Suppressor macrophage treated with lipopolysaccharide for 4 hours (primary cell): ENCODE data around the gene FMC1.
"Not testable (repeated sequence)": the region's sequence is repeated elsewhere in the genome, so short reads cannot be mapped to it uniquely, and the experiment has no call there.

Experiments
- DNase-seq: peaks from one replicate; pipeline ENCODE4 v3.0.0-alpha.2; 2020

Gene FMC1

DNA sequence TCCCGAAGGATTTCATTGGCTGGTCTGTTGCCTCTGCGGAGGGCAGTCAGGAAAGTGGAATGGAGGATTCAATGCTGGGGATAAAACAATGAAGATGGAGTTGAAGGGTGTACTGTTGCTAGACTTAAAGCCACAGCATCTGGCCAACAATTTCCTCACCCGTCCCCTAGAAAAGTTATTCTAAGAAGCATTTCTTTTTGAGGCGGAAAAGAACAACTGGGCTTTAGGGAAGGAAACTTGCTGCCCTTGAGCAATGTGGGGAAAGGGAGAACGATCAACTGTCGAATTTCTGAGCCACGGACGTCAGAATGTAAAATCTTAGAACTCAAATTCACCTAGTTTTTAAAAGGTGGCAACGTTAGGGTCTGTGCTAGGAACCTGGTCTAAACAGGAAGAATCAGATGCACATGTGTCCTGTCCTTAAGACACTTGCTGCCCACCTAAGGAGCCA is 664 bp downstream of the FMC1 start:
- no peak for DNase-seq

DNA sequence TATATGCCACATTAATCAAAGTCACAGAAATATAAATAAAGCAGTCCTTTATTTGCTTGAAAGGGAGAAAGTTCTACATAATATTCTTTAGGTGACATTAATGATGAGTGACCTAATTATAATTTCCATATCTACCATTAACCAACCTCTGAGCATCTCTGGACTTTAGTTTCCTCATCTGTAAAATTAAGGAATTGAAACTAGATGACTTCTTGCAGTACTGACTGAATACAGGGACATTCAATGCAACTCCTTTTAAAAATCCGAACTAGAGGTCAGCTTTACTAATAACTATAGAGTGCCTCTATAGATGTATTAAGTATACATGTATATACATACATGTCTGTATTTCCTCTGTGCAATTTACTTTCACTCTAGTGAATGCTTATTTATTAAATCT is 3.9 kb downstream of the FMC1 start:
- peak; percentile 60 for DNase-seq

DNA sequence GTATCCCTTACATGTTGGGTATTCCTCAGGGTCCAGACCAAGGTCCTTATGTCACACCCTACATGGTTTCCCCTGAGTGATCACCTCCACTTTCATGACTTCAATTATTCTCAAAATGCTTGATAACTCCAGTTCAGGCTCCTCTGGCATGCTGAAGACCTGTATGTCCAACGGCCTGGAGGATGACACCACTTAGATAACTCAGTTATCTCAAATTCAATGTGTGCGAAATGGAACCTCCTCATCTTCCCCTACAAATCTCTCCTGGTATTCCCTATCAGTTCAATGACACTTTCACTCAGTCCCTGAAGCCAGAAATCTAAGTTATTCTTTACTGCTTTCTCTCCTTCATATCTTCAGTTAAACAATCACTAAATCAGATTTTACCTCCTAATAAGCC is 9.9 kb downstream of the FMC1 start:
- DNase-seq: no peak

DNA sequence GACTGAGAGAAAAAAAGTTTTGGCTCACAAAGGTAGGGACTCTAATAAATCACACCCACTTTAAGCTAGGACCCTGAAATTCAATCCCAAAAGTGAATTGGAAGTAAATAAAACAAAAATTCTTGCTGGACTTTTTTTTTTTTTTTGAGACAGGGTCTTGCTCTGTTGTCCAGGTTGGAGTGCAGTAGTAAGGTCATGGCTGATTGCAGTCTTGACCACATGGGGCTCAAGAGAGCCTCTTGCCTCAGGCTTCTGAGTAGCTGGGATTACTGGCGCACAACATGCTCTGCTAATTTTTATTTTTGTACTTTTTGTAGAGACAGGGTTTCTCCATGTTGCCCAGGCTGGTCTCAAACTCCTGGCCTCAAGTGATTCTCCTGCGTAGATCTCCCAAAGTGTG is 13.6 kb downstream of the FMC1 start:
- DNase-seq: no peak

DNA sequence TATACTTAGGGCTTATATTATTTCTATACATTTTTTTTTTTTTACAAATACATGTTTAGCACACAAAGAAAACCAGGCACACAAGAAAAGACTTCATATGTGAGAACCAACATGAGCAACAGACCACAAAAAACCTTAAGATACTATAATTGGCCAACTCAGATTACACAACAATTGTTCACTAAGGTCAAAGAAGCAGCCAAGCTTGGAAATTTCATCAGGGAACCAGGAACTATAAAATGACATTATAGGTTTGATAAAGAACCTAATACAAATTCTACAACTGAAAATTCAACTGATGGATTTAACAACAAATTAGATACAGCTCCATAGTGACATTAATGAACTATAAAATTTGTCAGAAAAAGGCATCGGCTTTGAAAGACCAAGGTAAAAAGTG is 14.2 kb downstream of the FMC1 start:
- peak; percentile 78 for DNase-seq

DNA sequence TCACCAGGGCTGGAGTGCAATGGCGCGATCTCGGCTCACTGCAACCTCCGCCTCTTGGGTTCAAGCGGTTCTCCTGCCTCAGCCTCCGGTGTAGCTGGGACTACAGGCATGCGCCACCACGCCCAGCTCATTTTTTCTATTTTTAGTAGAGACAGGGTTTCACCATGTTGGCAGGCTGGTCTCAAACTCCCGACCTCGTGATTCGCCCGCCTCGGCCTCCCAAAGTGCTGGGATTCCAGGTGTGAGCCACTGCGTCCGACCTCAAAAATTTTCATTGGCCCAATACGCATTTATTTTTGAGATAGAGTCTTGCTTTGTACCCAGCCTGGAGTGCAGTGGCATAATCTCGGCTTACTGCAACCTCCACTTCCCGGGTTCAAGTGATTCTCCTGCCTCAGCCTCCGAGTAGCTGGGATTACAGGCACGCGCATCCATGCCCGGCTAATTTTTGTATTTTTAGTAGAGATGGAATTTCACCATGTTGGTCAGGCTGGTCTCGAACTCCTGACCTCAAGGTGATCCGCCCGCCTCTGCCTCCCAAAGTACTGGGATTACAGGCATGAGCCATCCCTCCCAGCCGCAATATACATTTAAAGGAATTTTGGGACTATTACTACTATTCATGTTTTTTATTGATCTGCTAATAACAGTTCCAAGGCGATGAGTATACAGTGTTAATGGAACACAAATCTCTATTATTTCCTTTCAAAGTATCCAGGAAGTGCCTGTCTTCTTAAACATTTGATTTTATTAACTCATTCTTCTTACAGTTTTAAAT is 16.8 kb downstream of the FMC1 start:
- DNase-seq: not testable (repeated sequence)

DNA sequence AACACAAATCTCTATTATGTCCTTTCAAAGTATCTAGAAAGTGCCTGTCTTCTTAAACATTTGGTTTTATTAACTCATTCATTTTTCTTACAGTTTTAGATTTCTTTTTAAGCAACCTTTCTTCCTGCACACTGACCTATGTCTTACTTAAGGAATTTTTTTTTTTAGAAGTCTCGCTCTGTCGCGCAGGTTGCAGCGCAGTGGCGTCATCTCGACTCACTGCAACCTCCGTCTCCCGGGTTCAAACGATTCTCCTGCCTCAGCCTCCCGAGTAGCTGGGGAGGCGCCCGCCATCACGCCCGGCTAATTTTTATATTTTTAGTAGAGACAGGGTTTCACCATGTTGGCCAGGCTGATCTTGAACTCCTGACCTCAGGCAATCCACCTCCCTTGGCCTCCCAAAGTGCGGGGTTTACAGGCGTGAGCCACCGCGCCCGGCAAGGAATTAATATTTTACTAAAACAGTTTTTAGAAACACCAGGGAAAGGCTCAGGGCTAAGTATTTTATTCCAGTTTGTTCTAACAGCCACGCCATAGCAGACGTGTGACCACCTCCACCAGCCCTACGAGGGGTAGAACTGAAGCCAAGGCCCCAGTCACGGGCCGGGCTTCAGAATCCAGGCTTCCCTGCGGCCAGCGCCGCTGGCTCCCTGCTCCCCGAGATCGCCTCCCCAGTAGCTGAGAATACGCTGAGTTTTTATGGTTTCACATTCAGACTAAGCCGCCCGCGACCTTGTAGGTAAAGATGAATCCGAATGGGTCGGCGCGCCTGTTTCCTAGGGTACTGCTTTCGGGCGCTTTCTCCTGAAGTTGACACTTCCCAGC is 17.6 kb downstream of the FMC1 start:
- DNase-seq: peak; percentile 39

DNA sequence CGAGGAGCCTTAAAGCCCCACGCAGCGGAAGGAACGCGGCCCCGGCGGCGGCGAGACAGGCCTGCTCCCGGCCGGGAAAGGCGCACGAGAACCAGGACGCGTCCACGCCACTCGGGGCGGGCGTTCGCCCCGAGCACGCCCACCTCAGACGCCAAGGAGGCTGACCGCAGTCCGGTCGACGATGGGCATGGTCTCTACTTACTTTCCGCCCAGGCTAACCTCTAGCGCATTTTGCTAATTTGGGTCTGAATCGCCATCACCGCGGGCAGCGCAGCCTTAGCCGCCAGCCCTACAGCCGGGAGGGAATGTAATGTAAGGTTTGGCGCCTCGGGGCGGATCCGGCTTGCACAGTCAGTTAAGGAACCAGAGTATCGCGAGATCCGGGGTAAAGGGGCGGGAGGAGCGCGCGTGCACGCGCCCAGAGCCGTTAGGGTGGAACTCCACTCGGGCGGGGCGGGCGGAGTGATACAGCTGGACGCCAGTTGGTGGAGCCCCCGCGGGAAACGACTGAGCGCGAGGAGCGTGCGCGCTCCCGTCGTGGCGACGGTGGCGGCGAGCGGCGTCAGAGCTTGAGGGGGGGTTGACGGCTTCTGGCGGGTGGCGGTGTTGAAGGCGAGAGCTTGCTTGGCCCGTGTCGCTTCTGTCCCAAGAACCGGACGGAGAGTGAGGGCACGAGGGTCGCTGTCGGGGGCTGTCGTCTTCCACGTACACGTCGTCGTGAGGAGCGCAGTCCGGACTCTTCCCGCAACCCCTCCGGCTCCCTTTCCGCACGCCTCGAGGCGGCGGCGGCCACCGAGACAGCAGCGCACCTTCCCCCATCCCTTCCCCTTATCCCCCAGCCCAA is 18.5 kb downstream of the FMC1 start, which contains the start of gene LUC7L2:
Gene LUC7L2 (plus strand): TSS at position 529 of the 844 bp plus-strand sequence. CDS start 368 bp downstream, outside the sequence.
- DNase-seq: peak; percentile 100

DNA sequence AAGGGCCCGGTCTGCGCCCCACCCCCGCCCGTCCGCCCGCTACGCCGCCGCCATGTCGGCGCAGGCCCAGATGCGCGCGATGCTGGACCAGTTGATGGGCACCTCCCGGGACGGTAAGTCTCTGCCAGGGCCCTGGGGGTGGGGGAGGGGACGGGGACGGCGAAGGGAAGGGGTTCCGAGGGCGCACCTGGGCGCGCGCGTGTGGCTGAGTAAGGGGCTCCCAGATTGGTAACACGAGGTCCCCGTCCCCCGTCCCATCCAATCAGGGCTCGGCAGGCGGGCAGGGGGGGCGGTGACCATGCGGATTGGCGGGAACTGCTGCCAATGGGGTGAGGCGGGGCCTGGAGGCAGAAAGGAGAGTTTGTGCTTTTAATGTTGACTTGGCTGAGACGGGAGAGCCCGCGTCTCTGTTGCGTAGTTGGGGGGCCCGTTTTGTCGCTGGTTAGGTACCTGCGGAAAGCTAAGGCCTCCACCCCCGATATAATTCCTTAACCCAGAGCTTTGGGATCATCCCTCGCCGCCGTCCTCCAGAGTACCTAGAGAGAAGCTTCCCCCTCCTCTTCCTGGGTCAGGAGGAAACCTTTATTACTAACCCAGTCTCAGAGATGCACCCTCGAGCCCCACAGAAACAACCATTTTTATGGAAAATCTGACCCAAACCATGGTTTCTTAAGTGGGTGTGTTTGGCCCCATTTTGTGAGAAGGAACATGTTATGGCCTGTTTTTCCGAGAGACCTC is 19.2 kb downstream of the FMC1 start:
- peak; percentile 94 for DNase-seq

DNA sequence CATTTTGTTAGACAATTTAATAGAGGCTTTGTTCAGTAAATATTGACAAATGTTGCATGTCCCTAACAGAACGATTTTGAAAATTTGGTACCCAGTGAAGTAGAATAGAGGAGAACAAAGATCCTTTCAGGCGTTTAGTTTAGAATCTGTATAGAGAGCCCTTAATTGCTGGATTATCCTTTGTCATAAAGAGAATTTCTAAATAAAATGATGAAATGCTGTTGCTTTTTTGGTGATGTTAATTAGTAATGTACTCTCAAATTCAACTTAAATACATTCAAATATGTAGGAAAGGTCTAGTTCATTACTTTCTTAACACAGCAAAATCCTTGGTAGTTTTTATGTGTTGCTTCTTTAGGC is 19.8 kb downstream of the FMC1 start:
- DNase-seq: no peak

DNA sequence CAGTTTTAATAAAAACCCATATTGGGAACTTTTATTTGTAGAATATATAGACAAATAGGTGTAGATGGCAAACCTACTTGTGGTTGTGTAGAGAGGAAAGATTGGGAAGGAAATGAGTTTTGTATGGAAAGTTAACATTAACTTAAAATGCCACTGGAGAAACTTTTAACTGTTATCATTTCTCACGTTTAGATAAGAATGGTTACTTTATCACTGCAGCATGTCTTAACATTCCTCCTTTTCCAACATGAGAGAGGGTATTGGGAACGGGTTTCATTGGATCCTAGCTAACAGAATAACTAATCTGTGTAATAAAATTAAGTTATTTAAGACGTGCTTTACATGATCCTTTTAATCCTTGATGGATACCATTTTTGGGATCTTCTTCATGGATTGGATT is 20.4 kb downstream of the FMC1 start:
- no peak for DNase-seq

DNA sequence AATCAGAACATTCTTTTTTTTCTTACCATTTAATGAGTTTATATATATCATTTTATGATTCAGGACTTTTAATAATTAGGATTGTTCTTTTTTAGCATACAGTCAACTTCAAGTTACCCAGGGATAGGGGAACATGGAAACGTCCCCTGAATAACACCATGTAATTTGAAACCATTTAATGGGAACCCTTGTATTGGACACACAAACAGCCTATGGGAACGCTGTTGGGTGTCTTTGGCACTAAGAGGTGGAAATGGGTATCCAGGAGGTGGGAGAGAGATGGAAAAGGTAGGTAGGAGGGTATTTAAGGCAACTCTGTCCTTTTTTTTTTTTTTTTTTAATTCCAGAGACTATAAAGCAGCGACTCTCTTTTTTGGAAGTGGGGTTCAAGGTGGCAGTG is 21.2 kb downstream of the FMC1 start:
- no peak for DNase-seq

DNA sequence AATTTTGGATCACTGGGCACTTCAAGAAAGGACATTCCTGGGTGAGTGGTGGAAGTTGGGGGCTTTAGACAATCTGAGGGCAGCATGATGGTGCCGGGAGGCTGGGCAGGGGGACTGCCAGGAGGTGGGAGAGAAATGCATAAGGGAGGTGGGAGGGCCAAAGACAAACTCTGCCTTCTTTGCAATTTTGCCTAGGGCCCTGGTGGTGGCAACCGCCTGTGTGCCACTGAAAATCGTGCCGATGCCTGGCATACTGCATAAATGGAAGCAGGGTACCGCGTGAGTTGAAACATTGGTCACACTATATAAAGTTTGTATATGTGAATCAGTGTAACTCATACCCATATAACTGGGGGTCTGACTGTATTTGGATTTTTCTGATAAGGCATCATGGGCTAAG is 21.8 kb downstream of the FMC1 start:
- no peak for DNase-seq

DNA sequence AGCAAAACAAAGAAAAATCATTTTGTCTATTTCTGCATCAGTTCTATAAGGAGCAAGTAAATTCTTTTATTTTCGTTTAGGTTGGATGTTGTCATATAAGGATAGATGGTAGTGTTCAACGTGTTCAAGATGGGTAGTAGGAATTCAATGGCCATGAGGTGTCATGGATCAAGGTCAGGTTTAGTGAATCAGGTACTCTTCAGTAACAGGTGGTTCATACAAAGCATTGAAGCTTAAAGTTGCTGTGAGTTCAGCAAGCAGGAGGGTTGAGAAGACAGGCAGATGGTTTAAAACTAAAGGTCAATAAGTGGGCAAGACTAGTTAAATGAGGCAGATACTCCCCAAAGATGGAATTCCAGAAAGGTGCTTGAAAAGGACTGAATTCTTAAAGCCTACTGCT is 24.2 kb downstream of the FMC1 start:
- DNase-seq: no peak

DNA sequence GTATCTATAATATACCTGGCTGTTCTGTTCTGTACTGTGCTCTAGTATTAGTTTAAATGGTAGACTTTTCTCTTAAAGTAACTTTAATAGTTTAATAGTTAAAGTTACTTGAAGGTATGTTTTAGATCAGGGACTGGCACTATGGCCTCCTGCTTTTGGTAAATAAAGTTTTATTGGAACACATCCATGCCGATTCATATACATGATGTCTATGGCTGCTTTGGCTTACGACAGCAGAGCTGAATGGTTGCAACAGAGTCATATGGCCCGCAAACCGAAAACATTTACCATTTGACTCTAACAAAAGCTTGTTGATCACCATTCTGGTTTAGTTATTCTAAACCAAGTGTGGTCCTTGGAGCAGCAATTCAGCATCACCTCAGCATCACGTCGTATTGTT is 25.3 kb downstream of the FMC1 start:
- no peak for DNase-seq

DNA sequence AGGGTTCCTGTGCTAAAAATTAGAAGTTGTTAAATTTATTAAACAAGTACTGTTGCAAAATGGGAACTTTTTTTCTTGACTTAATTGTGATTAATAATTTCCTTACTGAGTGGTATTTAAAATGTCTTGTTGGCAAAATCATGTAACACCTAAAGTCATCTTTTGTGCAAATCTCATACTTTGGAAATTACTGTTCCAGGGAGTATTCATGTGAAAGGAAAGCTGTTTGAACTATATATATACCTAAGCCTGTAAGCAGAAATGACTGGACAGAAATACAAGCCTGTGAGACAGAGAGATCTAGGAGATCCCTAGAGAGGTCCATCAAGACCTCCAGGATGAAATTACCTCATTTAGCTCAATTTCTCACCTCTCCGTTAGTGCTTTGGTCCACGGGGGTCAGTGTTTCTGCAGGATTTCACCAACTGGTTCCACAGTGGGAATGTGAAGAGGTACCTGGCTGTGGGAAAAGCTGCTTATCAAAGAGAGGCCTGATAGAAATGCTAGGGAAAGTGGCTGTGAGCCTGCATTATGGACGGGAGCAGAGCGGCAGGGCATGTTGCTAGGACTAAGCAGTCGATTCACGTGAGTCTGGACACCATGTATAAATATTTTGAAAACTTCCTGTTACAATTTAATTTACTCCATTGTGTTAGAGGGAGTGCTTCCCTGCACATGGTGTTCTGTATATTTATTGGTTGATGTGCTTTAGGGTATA is 26.5 kb downstream of the FMC1 start:
- no peak for DNase-seq

DNA sequence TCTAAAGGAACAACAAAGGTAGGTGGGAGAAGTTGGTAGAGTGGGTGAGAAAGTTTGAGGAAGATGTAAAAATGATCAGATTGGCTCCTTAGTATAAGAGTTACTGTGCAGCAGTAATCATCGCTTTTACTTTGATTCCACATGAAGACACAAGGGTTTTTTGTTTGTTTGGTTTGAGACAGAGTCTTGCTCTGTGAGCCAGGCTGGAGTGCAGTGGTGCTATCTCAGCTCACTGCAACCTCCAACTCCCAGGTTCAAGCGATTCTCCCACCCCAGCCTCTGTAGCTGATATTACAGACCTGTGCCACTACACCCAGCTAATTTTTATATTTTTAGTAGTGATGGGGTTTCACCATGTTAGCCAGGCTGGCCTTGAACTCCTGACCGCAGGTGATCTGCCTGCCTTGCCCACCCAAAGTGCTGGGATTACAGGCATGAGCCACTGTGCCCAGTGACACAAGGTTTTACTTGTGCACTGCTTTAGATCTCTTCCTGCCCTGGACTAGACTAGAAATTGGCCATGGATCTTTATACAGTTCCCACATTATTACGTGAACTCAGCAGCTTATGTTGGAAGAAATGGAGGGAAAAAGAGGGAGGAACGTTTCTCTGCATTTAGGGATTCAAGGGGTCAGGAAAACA is 29.3 kb downstream of the FMC1 start:
- DNase-seq: no peak

DNA sequence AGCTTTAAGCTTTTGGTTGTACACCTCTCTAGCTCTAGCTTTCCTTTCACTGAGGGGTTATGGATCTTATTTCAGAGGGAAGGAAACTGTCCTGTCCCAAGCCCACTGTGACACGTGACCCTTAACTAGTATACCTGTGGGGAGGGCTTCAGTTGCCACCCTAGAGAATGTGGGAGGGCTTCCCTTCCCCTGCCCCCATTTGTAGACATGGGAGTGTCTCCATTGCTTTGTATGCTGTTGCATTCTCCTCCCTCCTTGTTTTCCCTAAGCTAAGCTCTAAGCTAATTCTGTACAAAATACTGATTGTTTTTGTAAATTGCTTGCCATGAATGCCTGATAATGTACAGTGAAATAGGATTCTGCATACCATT is 29.8 kb downstream of the FMC1 start:
- DNase-seq: no peak

DNA sequence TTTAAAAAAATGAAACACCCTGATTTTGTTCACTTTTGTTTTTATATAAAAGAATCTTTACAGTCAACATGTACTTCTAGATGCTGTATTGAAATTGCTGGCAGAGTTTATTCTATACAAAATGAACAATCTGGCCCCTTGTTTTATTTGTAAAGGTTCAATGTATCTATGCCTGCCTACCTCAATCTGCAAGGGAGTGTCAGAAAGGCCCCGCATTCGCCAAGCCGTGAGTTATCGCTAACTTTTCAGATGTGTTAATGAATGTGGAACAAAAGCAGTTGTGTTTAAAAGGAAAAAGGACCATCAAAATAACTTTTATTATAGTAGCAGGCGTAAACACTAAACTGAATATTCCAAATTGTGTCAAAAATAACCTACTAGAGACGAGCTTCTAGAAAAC is 33.1 kb downstream of the FMC1 start:
- DNase-seq: no peak

DNA sequence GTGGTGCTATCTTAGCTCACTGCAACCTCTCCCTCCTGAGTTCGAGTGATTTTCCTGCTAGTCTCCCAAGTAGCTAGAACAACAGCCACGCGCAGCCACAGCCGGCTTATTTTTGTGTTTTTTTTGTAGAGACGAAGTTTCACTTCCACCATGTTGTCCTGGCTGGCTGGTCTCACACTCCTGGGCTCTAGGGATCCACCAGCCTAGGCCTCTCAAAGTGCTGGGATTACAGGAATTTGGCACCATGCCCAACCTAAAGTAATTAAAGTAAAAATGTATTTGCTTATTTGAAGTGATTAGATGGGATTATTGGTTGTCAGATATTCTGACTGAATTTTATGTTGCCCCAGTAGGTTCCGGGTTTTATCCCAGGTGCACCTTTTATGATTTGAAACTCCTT is 41.3 kb downstream of the FMC1 start:
- no peak for DNase-seq

DNA sequence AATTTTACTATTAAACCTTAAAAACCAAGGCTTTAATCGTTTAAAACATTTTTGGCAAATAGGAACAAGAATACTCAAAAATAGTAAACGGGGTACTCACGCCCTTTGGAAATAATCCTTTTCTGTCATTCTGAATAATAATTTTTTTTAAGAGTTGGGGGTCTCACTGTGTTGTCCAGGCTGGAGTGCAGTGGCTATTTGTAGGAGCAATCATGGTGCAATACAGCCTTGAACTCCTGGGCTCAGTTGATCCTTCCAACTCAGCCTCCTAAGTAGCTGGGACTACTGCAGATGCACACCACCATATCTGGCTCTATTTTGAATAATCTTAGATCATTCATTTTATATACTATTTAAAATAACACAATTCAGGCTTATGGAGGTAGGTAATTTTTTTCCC is 43.5 kb downstream of the FMC1 start:
- no peak for DNase-seq

DNA sequence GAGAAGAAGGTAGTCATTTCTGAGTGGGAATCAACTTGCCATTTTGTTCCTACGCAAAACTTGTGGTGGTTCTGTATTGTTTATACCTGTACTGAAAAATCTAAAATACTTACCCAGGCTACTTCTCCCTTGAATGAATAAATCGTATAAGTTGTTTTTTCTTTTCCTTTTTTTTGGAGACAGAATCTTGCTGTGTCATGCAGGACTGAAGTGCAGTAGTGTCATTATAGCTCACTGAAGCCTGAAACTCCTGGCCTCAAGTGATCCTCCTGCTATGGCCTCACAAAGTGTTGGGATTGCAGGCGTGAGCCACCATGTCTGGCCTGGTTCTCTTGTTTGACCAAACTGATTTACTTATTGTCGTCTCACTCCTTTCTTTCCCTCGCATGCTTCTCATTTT is 46.5 kb downstream of the FMC1 start:
- DNase-seq: no peak
